Gastroesophageal sphincter (tissue), 3 donors: Measurements from ENCODE around the gene PAPPA.

ENCODE experiments used
- CTCF ChIP-seq, 4 experiments: fragments of 200-600 bp in 2 of 4; fragments of 450-650 bp in 2 of 4; sonication (generic) in 1 of 4; IDR thresholded peaks; one replicate each; pipeline ENCODE4 v1.5.1; 2017 to 2019; ENCODE audit warnings: antibody characterized with exemption in 4 of 4, mild to moderate bottlenecking in 2 of 4, moderate library complexity in 2 of 4
- POLR2A ChIP-seq, 2 donors: fragments of 450-650 bp; IDR thresholded peaks; one replicate each; pipeline ENCODE4 v1.6.1; 2017; ENCODE audit warnings: antibody characterized with exemption in 2 of 2, mild to moderate bottlenecking in 2 of 2, moderate library complexity in 1 of 2
- POLR2AphosphoS5 ChIP-seq: sonication (generic); formaldehyde crosslinking; IDR thresholded peaks from one replicate; pipeline ENCODE4 v1.6.1; 2017; ENCODE audit warnings: antibody characterized with exemption

- TF ChIP-seq POLR2AphosphoS5 (no peak), POLR2A (IDR thresholded peaks at IDR 0.05) (no peak), CTCF (IDR thresholded peaks at IDR 0.05) (no peak)
These were observed 262.8 kb downstream of the PAPPA start for GRCh38 chr9:116416421-116416820.
